OCI-LY1 (cell line): ENCODE results near the gene FATE1.

ENCODE experiments used
- H2AFZ ChIP-seq: fragments of 200-600 bp; sonication (generic), shearing (Covaris generic); 2 replicates; pipeline ENCODE4 v1.6.0; 2014; ENCODE audit warnings: antibody characterized with exemption, mild to moderate bottlenecking, low read length
- H3F3A ChIP-seq: fragments of 200-600 bp; sonication (generic), shearing (Covaris generic); 2 replicates; pipeline ENCODE4 v1.6.0; 2014; ENCODE audit warnings: mild to moderate bottlenecking, antibody characterized with exemption, low read length, moderate library complexity; ENCODE audit not compliant: insufficient read depth
- H3K27ac ChIP-seq: fragments of 200-600 bp; sonication (generic); 2 replicates; pipeline ENCODE4 v1.5.1; 2014; ENCODE audit warnings: low read length, mixed run types, mild to moderate bottlenecking, low read depth; ENCODE audit not compliant: poor library complexity, severe bottlenecking
- H3K27me3 ChIP-seq: fragments of 200-600 bp; sonication (generic); 2 replicates; pipeline ENCODE4 v1.6.0; 2014; ENCODE audit warnings: antibody characterized with exemption, mild to moderate bottlenecking, low read length, moderate library complexity; ENCODE audit not compliant: insufficient read depth
- H3K36me3 ChIP-seq: fragments of 200-600 bp; sonication (generic); 2 replicates; pipeline ENCODE4 v1.6.1; 2014; ENCODE audit warnings: mild to moderate bottlenecking, antibody characterized with exemption, low read length, moderate library complexity, mixed read lengths; ENCODE audit not compliant: insufficient read depth
- H3K4me1 ChIP-seq: fragments of 200-600 bp; sonication (generic); 2 replicates; pipeline ENCODE4 v1.5.1; 2014; ENCODE audit warnings: mild to moderate bottlenecking, low read length, moderate library complexity; ENCODE audit not compliant: insufficient read depth, severe bottlenecking
- H3K4me2 ChIP-seq: fragments of 200-600 bp; sonication (generic), shearing (Covaris generic); 2 replicates; pipeline ENCODE4 v1.6.1; 2014; ENCODE audit warnings: low read length
- H3K4me3 ChIP-seq: fragments of 200-600 bp; sonication (generic); 2 replicates; pipeline ENCODE4 v1.5.1; 2014; ENCODE audit warnings: low read length, low read depth, mild to moderate bottlenecking, mixed read lengths; ENCODE audit not compliant: poor library complexity, severe bottlenecking
- H3K79me2 ChIP-seq: fragments of 200-600 bp; shearing (Covaris generic); 2 replicates; pipeline ENCODE4 v1.6.1; 2016; ENCODE audit warnings: mixed run types, low read length, mixed read lengths; ENCODE audit not compliant: insufficient read depth
- H3K9ac ChIP-seq: fragments of 200-600 bp; sonication (generic), shearing (Covaris generic); 2 replicates; pipeline ENCODE4 v1.6.1; 2014; ENCODE audit warnings: mild to moderate bottlenecking, low read length, mixed read lengths
- H3K9me2 ChIP-seq: fragments of 200-600 bp; sonication (generic), shearing (Covaris generic); 2 replicates; pipeline ENCODE4 v1.6.1; 2014; ENCODE audit warnings: low read depth, mild to moderate bottlenecking, low read length, mixed read lengths
- H3K9me3 ChIP-seq: fragments of 200-600 bp; shearing (Covaris generic); 2 replicates; pipeline ENCODE4 v1.6.1; 2014; ENCODE audit warnings: low read length, mixed read lengths
- H4K20me1 ChIP-seq: fragments of 200-600 bp; sonication (generic), shearing (Covaris generic); 2 replicates; pipeline ENCODE4 v1.6.0; 2016; ENCODE audit warnings: mild to moderate bottlenecking, low read length; ENCODE audit not compliant: insufficient read depth
- EZH2 ChIP-seq: fragments of 200-600 bp; sonication (generic), shearing (Covaris generic); IDR thresholded peaks from 2 replicates; pipeline ENCODE4 v1.8.0; 2017; ENCODE audit warnings: borderline replicate concordance, mixed run types, mild to moderate bottlenecking, antibody characterized with exemption, low read length, moderate library complexity, mixed read lengths
- TF ChIP-seq, protein P1 (sequence below): fragments of 200-600 bp; sonication (generic), shearing (Covaris generic); IDR thresholded peaks from 2 replicates; pipeline ENCODE4 v1.5.1; 2017; ENCODE audit warnings: mild to moderate bottlenecking, antibody characterized with exemption, low read length, moderate library complexity, mixed read lengths

Gene FATE1

DNA sequence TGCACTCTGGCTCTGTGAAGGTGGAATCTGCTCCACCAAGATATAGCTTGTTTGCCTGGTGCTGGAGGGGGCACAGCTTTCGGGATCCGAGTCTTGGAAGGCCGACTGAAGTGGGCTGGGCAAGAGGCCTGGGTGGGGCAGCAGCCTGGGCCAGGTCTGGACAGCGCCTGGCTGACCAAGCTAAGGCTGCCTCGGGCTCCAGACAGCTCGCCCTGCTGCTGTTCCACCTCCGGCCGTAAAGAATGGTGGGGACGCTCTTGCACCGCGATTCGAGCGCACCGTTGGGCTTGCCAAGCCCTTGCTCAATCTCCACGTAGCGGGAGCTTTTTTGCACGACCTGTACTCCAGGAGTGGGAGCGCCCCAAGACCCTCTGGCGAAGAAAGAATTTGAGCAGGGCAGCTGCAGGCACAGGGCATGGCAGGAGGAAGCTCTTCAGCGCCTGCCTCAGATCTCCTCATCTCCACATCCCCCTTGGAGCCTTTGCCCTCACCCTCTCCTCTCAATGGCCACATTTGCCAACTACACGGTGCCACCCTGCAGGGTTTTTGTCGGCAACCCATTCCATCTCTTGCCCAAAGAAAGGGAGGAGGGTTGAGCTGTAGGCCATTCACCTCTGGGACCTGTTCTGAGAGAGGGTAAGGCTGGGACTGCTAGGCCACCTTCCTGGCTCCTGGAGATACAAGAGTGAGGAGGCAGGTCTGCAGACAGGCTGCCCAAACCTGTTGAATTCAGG, 37.6 kb downstream of the FATE1 start:
- TF ChIP-seq EZH2: no peak
- TF ChIP-seq, protein P1, sequence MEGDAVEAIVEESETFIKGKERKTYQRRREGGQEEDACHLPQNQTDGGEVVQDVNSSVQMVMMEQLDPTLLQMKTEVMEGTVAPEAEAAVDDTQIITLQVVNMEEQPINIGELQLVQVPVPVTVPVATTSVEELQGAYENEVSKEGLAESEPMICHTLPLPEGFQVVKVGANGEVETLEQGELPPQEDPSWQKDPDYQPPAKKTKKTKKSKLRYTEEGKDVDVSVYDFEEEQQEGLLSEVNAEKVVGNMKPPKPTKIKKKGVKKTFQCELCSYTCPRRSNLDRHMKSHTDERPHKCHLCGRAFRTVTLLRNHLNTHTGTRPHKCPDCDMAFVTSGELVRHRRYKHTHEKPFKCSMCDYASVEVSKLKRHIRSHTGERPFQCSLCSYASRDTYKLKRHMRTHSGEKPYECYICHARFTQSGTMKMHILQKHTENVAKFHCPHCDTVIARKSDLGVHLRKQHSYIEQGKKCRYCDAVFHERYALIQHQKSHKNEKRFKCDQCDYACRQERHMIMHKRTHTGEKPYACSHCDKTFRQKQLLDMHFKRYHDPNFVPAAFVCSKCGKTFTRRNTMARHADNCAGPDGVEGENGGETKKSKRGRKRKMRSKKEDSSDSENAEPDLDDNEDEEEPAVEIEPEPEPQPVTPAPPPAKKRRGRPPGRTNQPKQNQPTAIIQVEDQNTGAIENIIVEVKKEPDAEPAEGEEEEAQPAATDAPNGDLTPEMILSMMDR: peak; percentile 57
- Histone ChIP-seq H3K9ac (no peak overlapping the region), H2AFZ (no peak overlapping the region), H3F3A (no peaks in the 10 kb centered on the region), H3K9me3 (no peaks in the 10 kb centered on the region), H3K4me1 (no peaks in the 10 kb centered on the region), H3K4me3 (no peak overlapping the region), H3K9me2 (no peaks in the 10 kb centered on the region), H3K27me3 (no peaks in the 10 kb centered on the region), H4K20me1 (no peaks in the 10 kb centered on the region), H3K27ac (no peak overlapping the region), H3K36me3 (no peaks in the 10 kb centered on the region), H3K4me2 (no peak overlapping the region), H3K79me2 (no peaks in the 10 kb centered on the region)

DNA sequence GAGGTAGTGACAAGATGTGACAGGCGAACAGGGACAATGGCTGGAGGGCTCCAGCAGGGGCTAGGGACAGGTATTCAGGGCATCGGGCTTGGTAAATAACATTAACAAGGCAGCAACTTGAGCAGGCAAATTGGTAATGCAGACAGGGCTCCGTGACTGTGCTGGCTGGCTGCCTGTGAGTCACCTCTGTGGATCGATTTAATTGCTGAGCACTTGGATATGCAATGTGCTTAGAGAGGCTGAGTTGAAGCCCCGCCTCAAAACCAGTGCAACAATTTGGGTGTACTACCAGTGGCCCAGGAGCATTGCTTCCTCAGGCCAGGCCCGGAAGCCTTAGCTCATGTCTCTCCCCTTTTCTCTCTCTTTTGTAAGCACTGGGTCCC, 38.2 kb downstream of the FATE1 start:
- TF ChIP-seq, protein P1: no peak
- TF ChIP-seq EZH2: no peak
- Histone ChIP-seq H4K20me1 (no peaks in the 10 kb centered on the region), H3K9me2 (no peaks in the 10 kb centered on the region), H3K27me3 (no peaks in the 10 kb centered on the region), H3K79me2 (no peaks in the 10 kb centered on the region), H3K9me3 (no peaks in the 10 kb centered on the region), H3K9ac (no peak overlapping the region), H3K36me3 (no peaks in the 10 kb centered on the region), H3K4me1 (no peaks in the 10 kb centered on the region), H3F3A (no peaks in the 10 kb centered on the region), H3K4me2 (no peak overlapping the region), H3K4me3 (no peak overlapping the region), H3K27ac (no peak overlapping the region), H2AFZ (no peak overlapping the region)

DNA sequence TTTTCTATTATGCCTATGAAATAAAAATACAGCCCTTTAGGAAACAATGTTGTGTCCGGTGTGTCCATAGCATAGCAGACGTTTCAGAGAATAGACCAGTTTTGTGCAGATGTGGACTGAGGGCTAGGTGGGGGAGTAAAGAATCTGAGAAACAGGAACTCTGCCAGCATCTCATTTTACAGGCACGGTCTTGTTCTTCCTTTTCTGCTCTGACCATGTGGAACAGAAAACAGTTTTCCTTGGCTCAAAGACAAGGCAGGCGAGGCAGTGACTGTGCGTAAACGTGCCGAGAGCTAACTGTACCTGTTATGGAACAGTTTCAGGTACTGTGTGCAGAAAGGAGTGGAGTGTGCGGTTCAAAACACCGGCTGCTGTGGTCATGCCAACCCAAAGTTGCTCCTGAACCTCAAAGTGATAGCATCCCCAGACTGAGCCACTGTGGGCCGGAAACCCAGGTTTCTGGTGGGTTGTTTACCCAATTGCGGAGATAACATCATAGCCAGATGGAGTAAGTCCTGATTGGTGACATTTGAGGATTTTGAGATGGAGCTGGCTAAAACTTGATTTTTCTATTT, 38.9 kb downstream of the FATE1 start:
- H3K27ac ChIP-seq: no peak overlapping the region
- no peaks in the 10 kb centered on the region for H3K9me2 ChIP-seq
- H3K9ac ChIP-seq: no peak overlapping the region
- no peaks in the 10 kb centered on the region for H3K4me1 ChIP-seq
- H4K20me1 ChIP-seq: no peaks in the 10 kb centered on the region
- no peaks in the 10 kb centered on the region for H3K27me3 ChIP-seq
- H2AFZ ChIP-seq: no peak overlapping the region
- H3K79me2 ChIP-seq: no peaks in the 10 kb centered on the region
- H3K4me2 ChIP-seq: no peak overlapping the region
- no peak overlapping the region for H3K4me3 ChIP-seq
- no peaks in the 10 kb centered on the region for H3F3A ChIP-seq
- no peak for TF ChIP-seq EZH2
- TF ChIP-seq, protein P1: no peak
- no peaks in the 10 kb centered on the region for H3K36me3 ChIP-seq
- H3K9me3 ChIP-seq: no peaks in the 10 kb centered on the region
